Hepatic stellate cell (primary cell): Measurements from ENCODE around the gene NFATC2.
"Not testable (repeated sequence)": the region's sequence is repeated elsewhere in the genome, so short reads cannot be mapped to it uniquely, and the experiment has no call there.

Experiments
- DNase-seq: peaks from one replicate; pipeline ENCODE4 v3.0.0; 2011; ENCODE audit warnings: low spot score

The NFATC2 gene

GRCh38 chr20:51542571-51543421 is at the start of gene NFATC2:
NFATC2 (minus strand) TSS chr20:51542719; CDS start chr20:51542499, 220 bp downstream.
- DNase-seq = no peak

DNA sequence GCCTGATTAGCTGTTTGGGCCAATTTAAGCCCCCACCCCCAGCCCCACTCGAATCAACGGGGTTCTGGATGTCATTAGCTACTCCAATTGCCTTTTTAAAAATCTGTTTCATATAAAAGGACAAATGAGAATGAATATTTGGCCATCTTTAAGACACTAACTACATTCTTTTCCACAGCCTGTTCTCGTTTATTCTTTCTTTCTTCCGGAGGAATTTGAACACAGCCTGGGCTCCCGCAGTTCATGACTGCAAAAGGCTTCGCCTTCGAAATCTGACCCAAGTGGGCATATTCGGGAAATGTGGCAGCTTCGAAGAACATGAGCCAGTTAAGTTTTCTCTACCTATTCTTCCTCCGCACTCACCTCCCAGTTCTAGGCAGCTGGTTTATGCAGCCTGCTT is 49.4 kb upstream of the NFATC2 start:
- no peak for DNase-seq

- DNase-seq = no peak
These were observed 46.2 kb upstream of the NFATC2 start for GRCh38 chr20:51588762-51589161.

DNA sequence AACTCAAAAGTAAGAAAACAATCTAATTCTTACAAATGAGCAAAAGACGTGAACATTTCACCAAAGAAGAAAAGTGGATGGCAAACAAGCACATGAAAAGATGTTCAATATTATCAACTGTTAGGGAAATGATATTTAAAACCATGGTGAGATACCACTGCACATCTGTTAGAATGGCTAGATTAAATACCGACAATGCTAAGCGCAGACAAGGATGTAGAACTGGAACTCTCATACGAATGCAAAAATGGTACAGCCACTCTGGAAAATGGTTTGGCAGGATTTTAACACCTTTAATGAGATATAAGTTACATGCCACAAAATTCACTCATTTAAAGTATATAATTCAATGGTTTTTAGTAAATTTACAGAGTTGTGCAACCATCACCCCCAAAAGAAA is 44.6 kb upstream of the NFATC2 start:
- no peak for DNase-seq

DNA sequence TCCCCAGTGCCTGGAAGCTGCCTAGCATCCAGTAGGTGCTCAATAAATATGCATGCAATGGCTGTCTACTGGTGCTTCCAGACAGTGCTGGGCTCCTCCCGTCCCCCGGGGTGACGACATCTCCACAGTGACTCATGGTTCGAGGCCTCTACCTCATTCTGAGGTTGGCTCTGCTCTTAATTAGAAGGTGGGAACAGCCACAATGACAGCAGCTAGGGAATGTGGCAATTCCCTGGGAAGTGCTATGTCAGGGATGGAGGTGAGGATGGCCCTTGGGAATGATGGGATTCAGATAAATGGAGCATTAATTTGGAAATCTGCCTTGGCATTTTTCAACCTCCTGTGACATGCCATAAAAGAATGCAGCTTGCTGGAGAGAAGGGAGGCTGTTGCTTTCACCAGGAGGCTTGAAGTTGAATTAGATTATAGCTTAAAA is 43.5 kb upstream of the NFATC2 start:
- DNase-seq = peak; percentile 84

GRCh38 chr20:51585148-51585547 is 42.6 kb upstream of the NFATC2 start:
- no peak for DNase-seq

- DNase-seq = no peak
These were observed 42.2 kb upstream of the NFATC2 start for GRCh38 chr20:51584737-51585136.

DNA sequence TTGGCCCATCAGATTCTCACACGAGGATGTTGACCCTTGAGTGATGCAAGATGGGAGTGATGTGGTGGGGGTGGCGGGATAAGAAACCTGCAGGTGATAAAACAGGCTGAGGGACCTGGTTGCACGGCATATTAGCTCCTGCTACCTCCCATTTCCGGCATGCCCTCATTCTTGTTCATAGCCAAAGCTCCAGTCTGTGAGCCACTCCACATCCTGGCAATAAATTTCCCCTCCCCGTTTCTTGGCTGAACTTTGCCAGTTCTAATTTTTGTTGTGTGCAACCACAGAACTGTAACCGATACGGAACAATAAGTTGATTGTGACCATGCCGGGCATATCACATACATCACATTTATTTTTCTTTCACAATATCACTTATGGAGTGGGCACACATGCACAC is 41.6 kb upstream of the NFATC2 start:
- DNase-seq = no peak

DNA sequence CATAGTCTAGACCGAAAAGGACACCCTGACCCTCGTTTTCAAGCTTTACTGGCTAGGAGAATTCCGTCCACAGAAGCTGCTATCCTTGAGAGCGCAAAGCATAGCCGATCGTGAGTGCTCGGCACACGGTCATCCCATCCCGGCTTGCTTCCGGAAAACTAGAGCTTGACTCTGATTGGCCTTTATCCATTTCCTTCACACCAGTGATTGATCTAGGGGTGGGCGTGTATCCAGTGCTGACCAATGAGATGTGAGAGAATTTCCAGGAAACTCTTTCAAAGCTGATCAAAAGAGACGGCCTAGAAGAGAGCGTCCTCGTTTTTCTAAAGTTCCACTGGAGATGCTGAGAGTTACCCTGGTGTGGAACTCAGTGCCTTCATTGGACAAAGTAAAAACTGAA is 41.0 kb upstream of the NFATC2 start:
- no peak for DNase-seq

DNA sequence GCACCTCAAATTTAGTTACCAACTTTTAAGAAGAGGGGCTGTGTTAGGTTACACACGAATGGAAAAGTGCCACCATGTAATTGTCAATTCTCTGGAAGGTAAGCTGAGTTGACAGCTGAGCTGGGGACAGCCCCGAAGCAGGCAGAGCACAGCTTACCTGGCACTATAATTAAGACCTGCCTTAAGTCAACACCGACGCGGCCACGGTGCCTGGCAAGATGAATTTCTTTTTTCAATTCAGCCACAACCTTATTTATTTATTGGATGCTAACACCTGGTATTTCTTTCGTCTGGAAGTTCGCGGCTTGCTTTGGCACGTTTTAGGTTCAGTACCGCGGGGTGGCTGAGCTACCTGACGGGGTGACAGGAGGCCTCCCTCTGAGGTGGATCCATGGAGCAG is 40.6 kb upstream of the NFATC2 start:
- no peak for DNase-seq

DNA sequence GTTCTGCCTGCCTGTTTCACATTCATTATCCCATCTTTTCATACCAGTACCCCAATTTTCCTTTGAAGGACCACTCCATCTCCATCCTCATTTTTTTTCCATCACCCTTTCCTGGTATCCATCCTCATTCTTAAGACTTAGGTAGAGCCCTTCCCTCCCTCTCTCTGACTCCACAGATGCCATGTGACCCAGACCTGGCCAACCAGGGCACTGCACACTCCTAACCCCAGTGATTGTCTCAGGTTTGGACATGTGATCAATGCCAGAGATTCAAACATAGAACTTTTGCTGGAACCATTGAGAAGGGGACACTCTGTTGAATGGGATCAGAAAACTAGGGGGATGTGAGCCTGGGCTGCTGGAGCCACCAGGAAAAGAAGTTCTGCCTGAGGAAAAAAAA is 39.1 kb upstream of the NFATC2 start:
- no peak for DNase-seq

- peak; percentile 85 for DNase-seq
These were observed 36.6 kb upstream of the NFATC2 start for GRCh38 chr20:51579137-51579536.

GRCh38 chr20:51578145-51578459 is 35.6 kb upstream of the NFATC2 start:
- no peak for DNase-seq

DNA sequence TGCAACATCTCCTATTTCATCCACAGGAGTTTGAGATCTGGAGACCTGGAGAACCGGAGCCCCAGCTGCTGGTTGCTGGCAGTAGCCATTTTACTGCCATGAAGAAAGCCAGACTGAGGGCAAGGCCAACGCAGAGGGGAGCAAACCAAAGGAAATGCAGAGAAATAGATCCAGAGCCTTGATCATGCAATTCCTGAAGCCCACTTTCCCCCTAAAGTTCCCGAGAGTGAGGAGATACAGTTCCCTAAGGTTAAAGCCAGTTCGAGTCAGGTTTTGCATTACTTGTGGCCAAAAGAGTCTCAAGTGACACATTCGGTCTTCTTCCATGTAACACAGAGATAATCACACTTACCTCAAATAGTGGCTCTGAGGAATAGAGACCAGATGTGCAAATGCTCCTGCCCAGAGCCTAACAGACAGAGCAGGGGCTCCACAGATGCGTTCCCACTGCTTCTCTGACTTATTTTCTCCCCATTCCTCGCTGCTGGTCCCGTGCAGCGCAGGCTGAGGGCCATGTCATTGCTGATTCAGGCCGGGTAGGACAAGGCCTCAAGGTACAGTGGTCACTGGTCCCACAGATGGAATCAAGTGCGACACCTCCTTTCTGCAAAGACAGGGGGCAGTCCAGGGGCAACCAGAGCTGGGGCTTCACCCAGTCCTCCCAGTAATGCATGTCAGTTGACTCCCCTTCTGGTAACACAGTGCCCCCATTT is 35.1 kb upstream of the NFATC2 start:
- DNase-seq = no peak

- DNase-seq = no peak
These were observed 33.0 kb upstream of the NFATC2 start for GRCh38 chr20:51575486-51575885.

GRCh38 chr20:51574248-51575033 is 31.9 kb upstream of the NFATC2 start:
- DNase-seq = no peak

DNA sequence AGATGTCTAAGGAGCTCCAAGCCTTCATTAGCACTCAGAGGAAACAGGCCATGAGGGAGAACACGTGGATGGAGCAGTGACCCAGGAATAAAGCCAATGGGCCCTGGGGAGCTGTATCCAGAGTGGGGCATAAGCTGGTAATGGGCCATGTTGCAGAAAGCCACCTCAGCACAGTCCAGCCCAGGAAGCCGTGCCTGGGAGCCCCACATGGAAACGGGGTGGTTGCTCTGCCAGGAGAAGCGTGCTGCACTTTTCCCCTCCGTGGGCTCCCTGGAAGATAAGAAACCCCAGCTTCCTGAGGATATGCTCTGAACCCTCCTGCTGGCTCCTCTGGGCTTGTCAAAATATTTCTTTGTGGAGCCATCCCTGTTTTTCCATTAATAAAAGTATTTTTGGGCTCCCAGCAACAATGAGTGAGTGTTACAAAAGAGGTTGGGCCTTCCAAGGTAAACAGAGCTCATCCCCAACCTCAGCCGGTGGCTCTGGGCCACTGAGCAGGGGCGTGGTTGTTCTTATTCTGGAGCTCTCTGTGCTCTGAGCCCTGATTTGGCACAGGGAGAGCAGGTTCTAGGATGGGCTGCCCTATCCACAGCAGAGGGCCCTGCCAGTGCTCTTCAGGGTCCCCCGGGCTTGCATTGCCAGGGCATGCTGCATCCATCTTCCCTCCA is 31.2 kb upstream of the NFATC2 start:
- no peak for DNase-seq

DNA sequence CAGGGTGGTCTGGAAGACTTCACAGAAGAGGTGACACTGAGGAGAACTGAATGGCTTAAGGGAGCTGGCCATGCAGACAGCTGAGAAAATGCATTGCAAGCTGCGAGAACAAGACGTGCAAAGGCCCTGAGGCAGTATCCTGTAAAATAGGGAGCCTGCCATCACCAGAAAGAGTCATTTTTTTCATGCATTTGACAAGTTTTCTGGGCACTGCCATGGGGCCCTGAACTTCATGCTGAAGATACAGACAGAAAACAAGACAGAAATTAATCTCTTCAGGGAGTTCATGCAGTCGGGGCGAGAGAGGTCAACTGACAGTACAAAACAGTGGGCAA is 28.9 kb upstream of the NFATC2 start:
- DNase-seq = no peak

DNA sequence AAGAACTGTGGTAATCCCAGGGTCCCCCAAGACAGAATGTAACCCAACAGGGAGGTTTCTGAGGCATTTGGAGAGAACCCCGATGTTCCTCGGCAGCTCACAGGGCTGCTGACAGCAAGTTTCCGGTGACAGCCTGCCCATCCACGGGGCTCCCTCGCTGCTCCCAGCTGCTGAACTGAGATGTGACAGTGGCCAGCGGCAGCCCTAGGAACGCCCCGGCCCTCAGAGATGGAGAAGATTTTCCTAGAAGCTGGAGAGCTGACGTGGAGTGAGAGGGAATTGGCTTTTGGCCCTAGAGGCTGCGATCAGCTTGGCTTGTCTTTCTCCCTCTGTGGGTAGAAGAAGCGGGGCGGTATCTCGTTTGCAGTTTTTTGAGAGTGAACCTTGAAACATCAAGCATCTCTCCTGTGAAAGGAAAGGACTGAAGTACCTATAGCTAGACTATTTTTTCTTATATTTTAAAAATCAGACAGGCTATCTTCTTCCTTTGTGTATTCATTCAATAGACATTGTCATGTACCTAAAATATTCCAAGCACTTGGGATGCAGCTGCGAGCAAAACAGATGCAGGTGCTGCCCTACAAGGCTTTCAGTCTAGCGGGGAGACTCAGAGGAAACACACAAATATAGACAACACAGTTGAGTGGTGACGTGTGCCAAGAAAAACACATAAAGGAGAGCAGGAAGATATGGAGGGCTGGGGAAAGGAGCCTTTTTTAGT is 28.4 kb upstream of the NFATC2 start:
- DNase-seq = peak; percentile 56

- no peak for DNase-seq
These were observed 27.6 kb upstream of the NFATC2 start for GRCh38 chr20:51569815-51570738.

DNA sequence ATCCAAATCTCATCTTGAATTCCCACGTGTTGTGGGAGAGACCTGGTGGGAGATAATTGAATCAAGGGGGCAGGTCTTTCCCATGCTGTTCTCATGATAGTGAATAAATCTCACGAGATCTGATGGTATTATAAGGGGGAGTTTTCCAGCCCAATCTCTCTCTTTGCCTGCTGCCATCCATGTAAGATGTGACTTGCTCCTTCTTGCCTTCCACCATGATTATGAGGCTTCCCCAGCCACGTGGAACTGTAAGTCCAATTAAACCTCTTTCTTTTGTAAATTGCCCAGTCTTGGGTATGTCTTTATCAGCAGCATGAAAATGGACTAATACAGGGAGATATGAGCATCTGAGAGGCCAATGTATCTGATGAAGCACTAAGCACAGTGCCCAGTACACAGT is 26.0 kb upstream of the NFATC2 start:
- not testable (repeated sequence) for DNase-seq
